PC-3 (cell line): Measurements from ENCODE around the gene CEBPA. TPM values are rescaled to one million over a fixed set of nuclear protein-coding genes. Genes with fewer than 3 reads are reported as not detected.

Experiments used
- ATAC-seq: fragments of 200-7000 bp; cut with Tn5 transposase; 2 replicates; pipeline ENCODE4 v1.9.1; 2020; ENCODE audit warnings: mild to moderate bottlenecking, moderate library complexity
- BruUV-seq: library from RNA; stranded (reverse); fragments of 400-500 nt; replicated peaks from 2 replicates; lab custom pipeline; 2021; lab: Mats Ljungman, UMichigan
- CTCF ChIA-PET: fragments of 300-600 bp; sonication (Branson Sonifier 250); formaldehyde crosslinking; loops from one replicate; lab custom pipeline; 2022; ENCODE audit warnings: antibody characterized with exemption; lab: Charles Lee
- POLR2A ChIA-PET: fragments of 300-600 bp; sonication (Branson Sonifier 250); formaldehyde crosslinking; loops from one replicate; lab custom pipeline; 2022; ENCODE audit warnings: antibody characterized with exemption; ENCODE audit not compliant: unreplicated experiment; lab: Charles Lee
- DNase-seq: peaks from one replicate; pipeline ENCODE4 v3.0.0-alpha.2; 2015
- H2AFZ ChIP-seq: fragments of 300-600 bp; sonication (generic); 2 replicates; pipeline ENCODE4 v1.6.0; 2016; ENCODE audit warnings: antibody characterized with exemption, low read length
- H3F3A ChIP-seq: fragments of 300-600 bp; sonication (generic); one replicate; pipeline ENCODE4 v1.6.0; 2017; ENCODE audit warnings: antibody characterized with exemption, low read length, control low read depth, mild to moderate bottlenecking; ENCODE audit not compliant: unreplicated experiment
- H3K27ac ChIP-seq: fragments of 300-600 bp; sonication (generic); 2 replicates; pipeline ENCODE4 v1.5.1; 2016; ENCODE audit warnings: mild to moderate bottlenecking, low read length
- H3K27me3 ChIP-seq: fragments of 300-600 bp; sonication (generic); 2 replicates; pipeline ENCODE4 v1.6.1; 2016; ENCODE audit warnings: low read length, mixed read lengths
- H3K36me3 ChIP-seq: fragments of 300-600 bp; sonication (generic); 2 replicates; pipeline ENCODE4 v1.6.1; 2016; ENCODE audit warnings: low read depth, mixed run types, low read length, mixed read lengths
- H3K4me1 ChIP-seq: fragments of 300-600 bp; sonication (generic); 2 replicates; pipeline ENCODE4 v1.5.1; 2016; ENCODE audit warnings: low read length; ENCODE audit not compliant: insufficient read depth
- H3K4me2 ChIP-seq: fragments of 300-600 bp; sonication (generic); 2 replicates; pipeline ENCODE4 v1.6.0; 2016; ENCODE audit warnings: low read length
- H3K4me3 ChIP-seq: fragments of 300-600 bp; sonication (generic); 2 replicates; pipeline ENCODE4 v1.5.1; 2016; ENCODE audit warnings: mild to moderate bottlenecking, low read length, mixed read lengths
- H3K79me2 ChIP-seq: fragments of 300-600 bp; sonication (generic); 2 replicates; pipeline ENCODE4 v1.6.1; 2017; ENCODE audit warnings: low read length, mixed read lengths
- H3K9ac ChIP-seq: fragments of 300-600 bp; sonication (generic); 2 replicates; pipeline ENCODE4 v1.6.0; 2016; ENCODE audit warnings: mild to moderate bottlenecking, low read length
- H3K9me2 ChIP-seq: fragments of 300-600 bp; sonication (generic); replicated peaks from 2 replicates; pipeline ENCODE4 v1.6.1; 2016; ENCODE audit warnings: mixed run types, low read length, mixed read lengths
- H3K9me3 ChIP-seq: fragments of 300-600 bp; sonication (generic); 2 replicates; pipeline ENCODE4 v1.6.1; 2016; ENCODE audit warnings: low read length, mixed read lengths
- H4K20me1 ChIP-seq: fragments of 300-600 bp; sonication (generic); 2 replicates; pipeline ENCODE4 v1.6.1; 2016; ENCODE audit warnings: low read length, mixed read lengths
- CTCF ChIP-seq: fragments of 300-600 bp; sonication (generic); conservative IDR thresholded peaks from 2 replicates; pipeline ENCODE4 v1.5.1; 2017; ENCODE audit warnings: antibody characterized with exemption, low read depth, mild to moderate bottlenecking, low read length
- EZH2 ChIP-seq: fragments of 300-600 bp; sonication (generic); IDR thresholded peaks from one replicate; pipeline ENCODE4 v1.6.1; 2017; ENCODE audit warnings: antibody characterized with exemption, mild to moderate bottlenecking, low read length; ENCODE audit not compliant: unreplicated experiment
- EZH2phosphoT487 ChIP-seq: fragments of 300-600 bp; sonication (generic); IDR thresholded peaks from 2 replicates; pipeline ENCODE4 v1.6.1; 2018; ENCODE audit warnings: mild to moderate bottlenecking, antibody characterized with exemption, low read length, borderline replicate concordance
- intact Hi-C: fragments of 100-400 bp; cut with micrococcal nuclease; formaldehyde crosslinking; loops from 2 replicates; pipeline ENCODE4 v1.9.0; 2023
- total RNA-seq: library from RNA; depleted of rRNA; stranded (reverse); fragments of >200 nt; gene quantifications from 2 replicates; pipeline ENCODE4 v1.2.3, GENCODE V29; 2014

CEBPA gene
- total RNA-seq, 1 experiment from 2014 or later = 2.9 TPM

DNA sequence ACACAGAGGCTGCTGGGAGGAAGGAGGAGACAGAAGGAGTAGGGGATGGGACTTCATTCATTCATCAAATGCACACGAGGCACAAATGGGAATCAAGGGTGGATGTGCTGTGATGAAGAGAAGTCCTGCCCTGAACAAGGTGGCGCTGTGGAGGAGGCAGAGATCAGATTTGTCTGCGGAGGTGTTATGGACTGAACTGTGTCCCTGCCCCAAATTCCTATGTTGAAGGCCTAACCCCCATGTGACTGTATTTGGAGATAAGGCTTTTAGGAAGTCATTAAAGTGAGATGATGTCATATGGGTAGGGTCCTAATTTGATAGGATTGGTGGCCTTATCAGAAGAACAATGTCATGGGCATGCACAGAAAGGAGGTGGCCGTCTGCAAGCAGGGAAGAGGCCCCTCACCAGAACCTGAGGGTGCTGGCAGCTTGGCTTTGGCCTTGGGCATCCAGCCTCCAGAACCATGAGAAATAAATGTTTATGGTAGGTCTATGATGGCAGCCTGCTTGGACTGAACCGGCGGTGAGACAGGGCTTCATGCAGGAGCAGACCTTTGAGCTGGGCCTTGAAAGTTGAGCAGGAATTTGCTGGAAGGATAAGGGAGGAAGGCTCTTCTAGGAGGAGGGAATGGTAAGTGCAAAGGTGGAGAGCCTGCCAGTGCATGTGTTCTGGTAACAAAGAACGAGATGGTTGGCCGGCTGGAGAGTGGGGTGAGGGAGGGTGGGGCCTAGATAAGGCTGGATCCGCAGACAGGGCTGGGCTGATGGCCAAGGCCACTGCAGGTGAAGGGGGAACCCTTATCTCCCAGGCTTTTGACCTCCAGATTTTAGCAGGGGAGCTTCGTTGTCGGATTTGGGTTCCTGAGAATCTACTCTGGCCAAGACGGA lies 2.7 kb upstream of the CEBPA start:
- TF ChIP-seq EZH2 = no peak
- peak; percentile 29; the same call in 1 of the 2 replicates for TF ChIP-seq CTCF
- DNase-seq (no peak), ATAC-seq (no peak)
- no peaks in the 10 kb centered on the region for H3K9me3 ChIP-seq
- H4K20me1 ChIP-seq = no peaks in the 10 kb centered on the region
- H3F3A ChIP-seq = no peaks in the 10 kb centered on the region
- H3K79me2 ChIP-seq = no peaks in the 10 kb centered on the region
- BruUV-seq = no TSS peak
- POLR2A ChIA-PET = no interaction called here
- CTCF ChIA-PET = no interaction called here
- H3K36me3 ChIP-seq = no peaks in the 10 kb centered on the region
- intact Hi-C loops = loop anchor here (5.0 kb wide), 1 partner anchor 72 kb away; no protein-coding TSS in a partner anchor
- peaks cover 5% of the 10 kb centered on the region; the same call in 1 of the 2 replicates for H3K4me1 ChIP-seq
- no peaks in the 10 kb centered on the region for H3K9me2 ChIP-seq
- H2AFZ ChIP-seq = no peak overlapping the region
- no peak overlapping the region for H3K4me3 ChIP-seq
- H3K4me2 ChIP-seq = no peak overlapping the region
- H3K27ac ChIP-seq = no peak overlapping the region
- peaks cover 11% of the 10 kb centered on the region for H3K27me3 ChIP-seq
- no peak overlapping the region for H3K9ac ChIP-seq

- H3K4me3 ChIP-seq = no peak overlapping the region
- peaks cover 5% of the 10 kb centered on the region; the same call in 1 of the 2 replicates for H3K4me1 ChIP-seq
- H2AFZ ChIP-seq = no peak overlapping the region
- H3K79me2 ChIP-seq = no peaks in the 10 kb centered on the region
- H3K27ac ChIP-seq = no peak overlapping the region
- peaks cover 11% of the 10 kb centered on the region for H3K27me3 ChIP-seq
- no peaks in the 10 kb centered on the region for H3K36me3 ChIP-seq
- ATAC-seq = no peak
- intact Hi-C loops = loop anchor here (5.0 kb wide), 1 partner anchor 73 kb away; no protein-coding TSS in a partner anchor
- no TSS peak for BruUV-seq
- no peaks in the 10 kb centered on the region for H4K20me1 ChIP-seq
- DNase-seq = no peak
- TF ChIP-seq EZH2phosphoT487 = no peak
- TF ChIP-seq CTCF = no peak
- no peak for TF ChIP-seq EZH2
- H3K9ac ChIP-seq = no peak overlapping the region
- H3F3A ChIP-seq = no peaks in the 10 kb centered on the region
- no peaks in the 10 kb centered on the region for H3K9me3 ChIP-seq
- H3K4me2 ChIP-seq = no peak overlapping the region
- CTCF ChIA-PET = interaction anchor here (0.6 kb wide), 1 partner anchor 9 kb away, joined by 3 read pairs; no protein-coding TSS in a partner anchor
- POLR2A ChIA-PET = no interaction called here
- no peaks in the 10 kb centered on the region for H3K9me2 ChIP-seq
Measured at GRCh38 chr19:33304371-33304759, 2.0 kb upstream of the CEBPA start.
